A673 (cell line): ENCODE results near the gene PDLIM1. TPM values are rescaled to one million over a fixed set of nuclear protein-coding genes. Genes with fewer than 3 reads are reported as not detected.

Experiments
- BruUV-seq: library from RNA; stranded (reverse); fragments of 400-500 nt; replicated peaks from 2 replicates; lab custom pipeline; 2021; lab: Mats Ljungman, UMichigan
- CTCF ChIA-PET: fragments of 300-600 bp; sonication (Branson Sonifier 250); formaldehyde crosslinking; loops from one replicate; lab custom pipeline; 2022; ENCODE audit warnings: antibody characterized with exemption; lab: Charles Lee
- POLR2A ChIA-PET: fragments of 300-600 bp; sonication (Branson Sonifier 250); formaldehyde crosslinking; loops from one replicate; lab custom pipeline; 2022; ENCODE audit warnings: antibody characterized with exemption; ENCODE audit not compliant: low non-redundant PET; lab: Charles Lee
- DNase-seq: peaks from one replicate; pipeline ENCODE4 v3.0.0-alpha.2; 2015; ENCODE audit warnings: low spot score
- H3K27ac ChIP-seq: fragments of 200-600 bp; sonication (generic); 2 replicates; pipeline ENCODE4 v1.5.1; 2016; ENCODE audit warnings: mixed run types, low read depth, mild to moderate bottlenecking, mixed read lengths, antibody characterized with exemption, low read length; ENCODE audit not compliant: poor library complexity, severe bottlenecking
- H3K27me3 ChIP-seq: fragments of 200-600 bp; sonication (generic); replicated peaks from 2 replicates; pipeline ENCODE4 v1.6.1; 2017; ENCODE audit warnings: mixed run types, low read depth, mild to moderate bottlenecking, mixed read lengths, antibody characterized with exemption, low read length; ENCODE audit not compliant: insufficient read depth, poor library complexity
- H3K36me3 ChIP-seq: fragments of 200-600 bp; sonication (generic); 2 replicates; pipeline ENCODE4 v1.6.1; 2016; ENCODE audit warnings: mixed run types, mild to moderate bottlenecking, mixed read lengths, antibody characterized with exemption, low read length; ENCODE audit not compliant: insufficient read depth, poor library complexity, severe bottlenecking
- H3K4me1 ChIP-seq: fragments of 200-600 bp; sonication (generic); 2 replicates; pipeline ENCODE4 v1.6.1; 2017; ENCODE audit warnings: mixed run types, mild to moderate bottlenecking, mixed read lengths, antibody characterized with exemption, low read length; ENCODE audit not compliant: insufficient read depth, poor library complexity, severe bottlenecking
- H3K4me3 ChIP-seq: fragments of 200-600 bp; sonication (generic); 2 replicates; pipeline ENCODE4 v1.5.1; 2016; ENCODE audit warnings: low read depth, mixed run types, mild to moderate bottlenecking, mixed read lengths, low read length; ENCODE audit not compliant: poor library complexity, severe bottlenecking
- H3K9me3 ChIP-seq: fragments of 200-600 bp; sonication (generic); 2 replicates; pipeline ENCODE4 v1.6.1; 2016; ENCODE audit warnings: mixed run types, low read depth, mild to moderate bottlenecking, mixed read lengths, antibody characterized with exemption, low read length; ENCODE audit not compliant: poor library complexity, severe bottlenecking
- CTCF ChIP-seq: fragments of 300-800, 200-600 bp; sonication (generic); conservative IDR thresholded peaks from 2 replicates; pipeline ENCODE4 v1.5.1; 2017; ENCODE audit warnings: low read depth, mild to moderate bottlenecking, antibody characterized with exemption, low read length, moderate library complexity, mixed read lengths
- EZH2 ChIP-seq: fragments of 200-600 bp; sonication (generic); IDR thresholded peaks from 2 replicates; pipeline ENCODE4 v1.6.1; 2017; ENCODE audit warnings: borderline replicate concordance, low read depth, mild to moderate bottlenecking, mixed read lengths, antibody characterized with exemption, low read length; ENCODE audit not compliant: poor library complexity, severe bottlenecking
- intact Hi-C: fragments of 100-400 bp; cut with micrococcal nuclease; formaldehyde crosslinking; loops from one replicate; pipeline ENCODE4 v1.10.0; 2022; ENCODE audit not compliant: unreplicated experiment
- total RNA-seq: library from RNA; stranded (reverse); gene quantifications from 2 replicates; pipeline ENCODE4 v1.2.3, GENCODE V29; 2021

The PDLIM1 gene
- total RNA-seq, 1 experiment from 2014 or later, result 0.32 TPM

GRCh38 chr10:95188593-95188992 is 102.2 kb downstream of the PDLIM1 start:
- ChIA-PET CTCF (no interaction called here), POLR2A (interaction anchor here (0.5 kb wide), 1 partner anchor 38 kb away, joined by 3 read pairs; no protein-coding TSS in a partner anchor)

GRCh38 chr10:95187617-95188016 is 103.2 kb downstream of the PDLIM1 start:
- intact Hi-C loops, result loop anchor here (5.0 kb wide), 1 partner anchor 175 kb away; no protein-coding TSS in a partner anchor
- no peak overlapping the region for H3K4me3 ChIP-seq
- POLR2A ChIA-PET, result no interaction called here
- no peaks in the 10 kb centered on the region for H3K4me1 ChIP-seq
- CTCF ChIA-PET, result interaction anchor here (0.5 kb wide), 1 partner anchor 179 kb away, joined by 3 read pairs; no protein-coding TSS in a partner anchor
- BruUV-seq, result no TSS peak
- peaks cover 44% of the 10 kb centered on the region for H3K27me3 ChIP-seq
- no peak overlapping the region for H3K27ac ChIP-seq
- TF ChIP-seq EZH2 (no peak), CTCF (no peak)
- no peaks in the 10 kb centered on the region for H3K36me3 ChIP-seq
- no peak for DNase-seq
- no peaks in the 10 kb centered on the region for H3K9me3 ChIP-seq

More at GRCh38 chr10:95188593-95188992, 102.2 kb downstream of the PDLIM1 start:
- Histone ChIP-seq H3K27ac (no peak overlapping the region), H3K4me1 (no peaks in the 10 kb centered on the region), H3K27me3 (peaks cover 34% of the 10 kb centered on the region), H3K9me3 (no peaks in the 10 kb centered on the region), H3K4me3 (no peak overlapping the region), H3K36me3 (no peaks in the 10 kb centered on the region)
- TF ChIP-seq CTCF (no peak), EZH2 (no peak)
- DNase-seq, result no peak
- intact Hi-C loops, result loop anchor here (5.0 kb wide), 1 partner anchor 174 kb away; no protein-coding TSS in a partner anchor
- BruUV-seq, result no TSS peak

Other genes starting within 250 kb of the PDLIM1 start
- gene CYP2C8, start 221.5 kb downstream of the PDLIM1 start, total RNA-seq, result not detected in 2 replicates
- gene ACSM6, start 96.8 kb downstream of the PDLIM1 start, total RNA-seq, result not detected in 2 replicates